HepG2 (cell line): ENCODE results near the gene DOC2A. TPM values are rescaled to one million over a fixed set of nuclear protein-coding genes. Genes with fewer than 3 reads are reported as not detected.

Experiments
- ATF4 ChIP-seq, 2 experiments: fragments of 450-650 bp in 1 of 2; sonication (generic) in 1 of 2; formaldehyde crosslinking; IDR thresholded peaks; 2 replicates each; pipeline versions ENCODE4 v1.5.0 to v1.8.0; 2020 to 2022; ENCODE audit warnings: mild to moderate bottlenecking in 1 of 2, missing genetic modification reagents in 1 of 2
- CBX1 ChIP-seq: IDR thresholded peaks from one replicate; pipeline ENCODE4 v1.6.1; 2016; ENCODE audit warnings: antibody characterized with exemption, low read depth
- HES4 ChIP-seq: sonication (generic); formaldehyde crosslinking; IDR thresholded peaks from 2 replicates; pipeline ENCODE4 v1.9.0; 2021; ENCODE audit warnings: mild to moderate bottlenecking, missing genetic modification reagents, borderline replicate concordance
- HIC2 ChIP-seq: sonication (generic); formaldehyde crosslinking; IDR thresholded peaks from 2 replicates; pipeline ENCODE4 v1.9.0; 2022; ENCODE audit warnings: low read depth, missing genetic modification reagents
- HNF4A ChIP-seq: sonication (generic); formaldehyde crosslinking; IDR thresholded peaks from 2 replicates; pipeline ENCODE4 v1.4.0; 2020; ENCODE audit warnings: missing genetic modification reagents
- HOXA9 ChIP-seq: sonication (generic); formaldehyde crosslinking; IDR thresholded peaks from 2 replicates; pipeline ENCODE4 v1.8.1; 2022; ENCODE audit warnings: missing genetic modification reagents, mild to moderate bottlenecking, moderate library complexity, borderline replicate concordance
- HOXD1 ChIP-seq: sonication (generic); formaldehyde crosslinking; IDR thresholded peaks from 2 replicates; pipeline ENCODE4 v1.5.0; 2020; ENCODE audit warnings: missing genetic modification reagents
- KIAA2018 ChIP-seq: sonication (generic); formaldehyde crosslinking; IDR thresholded peaks from 2 replicates; pipeline ENCODE4 v1.5.0; 2020; ENCODE audit warnings: mild to moderate bottlenecking, missing genetic modification reagents, borderline replicate concordance
- RARG ChIP-seq: sonication (generic); formaldehyde crosslinking; IDR thresholded peaks from 2 replicates; pipeline ENCODE4 v1.4.0; 2020; ENCODE audit warnings: low read depth, mild to moderate bottlenecking, missing genetic modification reagents
- SMAD1 ChIP-seq: sonication (generic); formaldehyde crosslinking; IDR thresholded peaks from 2 replicates; pipeline ENCODE4 v1.4.0; 2020; ENCODE audit warnings: missing genetic modification reagents, low read depth, mild to moderate bottlenecking, borderline replicate concordance
- ZNF331 ChIP-seq: sonication (generic); formaldehyde crosslinking; IDR thresholded peaks from 2 replicates; pipeline ENCODE4 v1.4.0; 2020; ENCODE audit warnings: missing genetic modification reagents
- ZNF607 ChIP-seq: sonication (generic); formaldehyde crosslinking; IDR thresholded peaks from 2 replicates; pipeline ENCODE4 v1.5.1; 2020; ENCODE audit warnings: missing genetic modification reagents, mild to moderate bottlenecking, borderline replicate concordance
- ZNF879 ChIP-seq: sonication (generic); formaldehyde crosslinking; IDR thresholded peaks from 2 replicates; pipeline ENCODE4 v1.8.1; 2023; ENCODE audit warnings: missing genetic modification reagents
- polyA plus RNA-seq, 8 experiments: library from polyadenylated mRNA; depleted of rRNA in 3 of 8; stranded (reverse) in 7 of 8; unstranded in 1 of 8; fragments of >200 nt; fragmentation: Illumina TruSeq in 4 of 8; extraction: Trizol in 4 of 8; gene quantifications; 2 replicates each; pipeline versions ENCODE4 v1.2.1 to v1.2.3, GENCODE V29; 2011 to 2016; ENCODE audit warnings: low read depth in 4 of 8, missing spikeins in 1 of 8, mixed read lengths in 1 of 8; ENCODE audit not compliant: insufficient read depth in 1 of 8
- total RNA-seq, 5 experiments: library from RNA; depleted of rRNA; stranded (reverse); fragments of >200 nt; fragmentation: Illumina TruSeq; extraction: Trizol; gene quantifications; 2 replicates each; pipeline ENCODE4 v1.2.3, GENCODE V29; 2016; ENCODE audit warnings: low read depth in 1 of 5
- TF ChIP-seq, protein P1 (sequence below): sonication (generic); formaldehyde crosslinking; conservative IDR thresholded peaks from 2 replicates; pipeline ENCODE4 v1.4.0; 2020; ENCODE audit warnings: missing genetic modification reagents

DOC2A gene
- total and polyA plus RNA-seq, 2 of the 13 experiments (the other 11 are each of a cell fraction or from before 2014, with no cell fraction given): 0.15 to 0.55 TPM

GRCh38 chr16:29995911-29996765 is 14.7 kb downstream of the DOC2A start, which contains the start of gene INO80E (continued):
- TF ChIP-seq KIAA2018: no peak; the same call in 1 of the 2 replicates
- TF ChIP-seq ZNF331 (CRISPR knock-in tag): peak; percentile 82
- 0 out of 2 replicates have a peak, but pooled peaks have one; percentile 20 for TF ChIP-seq SMAD1 (CRISPR knock-in tag)
- TF ChIP-seq HOXD1: no peak; the same call in 1 of the 2 replicates
- TF ChIP-seq, protein P1, sequence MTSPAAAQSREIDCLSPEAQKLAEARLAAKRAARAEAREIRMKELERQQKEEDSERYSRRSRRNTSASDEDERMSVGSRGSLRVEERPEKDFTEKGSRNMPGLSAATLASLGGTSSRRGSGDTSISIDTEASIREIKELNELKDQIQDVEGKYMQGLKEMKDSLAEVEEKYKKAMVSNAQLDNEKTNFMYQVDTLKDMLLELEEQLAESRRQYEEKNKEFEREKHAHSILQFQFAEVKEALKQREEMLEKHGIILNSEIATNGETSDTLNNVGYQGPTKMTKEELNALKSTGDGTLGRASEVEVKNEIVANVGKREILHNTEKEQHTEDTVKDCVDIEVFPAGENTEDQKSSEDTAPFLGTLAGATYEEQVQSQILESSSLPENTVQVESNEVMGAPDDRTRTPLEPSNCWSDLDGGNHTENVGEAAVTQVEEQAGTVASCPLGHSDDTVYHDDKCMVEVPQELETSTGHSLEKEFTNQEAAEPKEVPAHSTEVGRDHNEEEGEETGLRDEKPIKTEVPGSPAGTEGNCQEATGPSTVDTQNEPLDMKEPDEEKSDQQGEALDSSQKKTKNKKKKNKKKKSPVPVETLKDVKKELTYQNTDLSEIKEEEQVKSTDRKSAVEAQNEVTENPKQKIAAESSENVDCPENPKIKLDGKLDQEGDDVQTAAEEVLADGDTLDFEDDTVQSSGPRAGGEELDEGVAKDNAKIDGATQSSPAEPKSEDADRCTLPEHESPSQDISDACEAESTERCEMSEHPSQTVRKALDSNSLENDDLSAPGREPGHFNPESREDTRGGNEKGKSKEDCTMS (CRISPR knock-in tag): no peak
- TF ChIP-seq HNF4A (CRISPR knock-in tag): 0 out of 2 replicates have a peak, but pooled peaks have one; percentile 9
- no peak for TF ChIP-seq ZNF879 (CRISPR knock-in tag)
- TF ChIP-seq HIC2: peak; percentile 53; the same call in 1 of the 2 replicates
- peak; percentile 79 for TF ChIP-seq ZNF607
- no peak for TF ChIP-seq HOXA9 (CRISPR knock-in tag)
- peak in 1 of 2 experiments; percentile 81; a peak in 2 of 4 replicates for TF ChIP-seq ATF4 (CRISPR knock-in tag; IDR thresholded peaks at IDR 0.05)
- no peak for TF ChIP-seq RARG (CRISPR knock-in tag)
- 0 out of 2 replicates have a peak, but pooled peaks have one; percentile 48 for TF ChIP-seq HES4 (CRISPR knock-in tag)
- TF ChIP-seq CBX1: peak; percentile 24
